Liver (tissue), 9 donors: ENCODE measurements around the gene KLK3. TPM values are rescaled to one million over a fixed set of nuclear protein-coding genes. Genes with fewer than 3 reads are reported as not detected.

ENCODE experiments used
- DNase-seq: peaks from one replicate; pipeline ENCODE4 v3.0.0-alpha.2; 2017; ENCODE audit warnings: low spot score
- H3K27ac ChIP-seq, 2 donors: one replicate each; pipeline ENCODE4 v1.7.0; 2013; ENCODE audit warnings: inconsistent platforms in 2 of 2, low read length in 2 of 2, control low read depth in 1 of 2, low read depth in 1 of 2, mild to moderate bottlenecking in 1 of 2
- H3K27me3 ChIP-seq, 4 donors: one replicate each; pipeline versions ENCODE4 v1.6.1 to v1.7.0; 2013; ENCODE audit warnings: low read length in 3 of 4, inconsistent platforms in 1 of 4, mild to moderate bottlenecking in 1 of 4, moderate library complexity in 1 of 4; ENCODE audit not compliant: control insufficient read depth in 4 of 4, insufficient read depth in 4 of 4
- H3K36me3 ChIP-seq, 4 donors: one replicate each; pipeline versions ENCODE4 v1.6.1 to v1.7.0; 2013; ENCODE audit warnings: low read length in 3 of 4, mild to moderate bottlenecking in 3 of 4, low read depth in 1 of 4, moderate library complexity in 1 of 4; ENCODE audit not compliant: control insufficient read depth in 4 of 4, insufficient read depth in 3 of 4
- H3K4me1 ChIP-seq, 4 donors: one replicate each; pipeline versions ENCODE4 v1.6.1 to v1.7.0; 2013; ENCODE audit warnings: low read length in 3 of 4, mild to moderate bottlenecking in 3 of 4, moderate library complexity in 1 of 4; ENCODE audit not compliant: control insufficient read depth in 4 of 4, insufficient read depth in 4 of 4
- H3K4me3 ChIP-seq, 3 donors: one replicate each; pipeline versions ENCODE4 v1.6.1 to v1.7.0; 2013; ENCODE audit warnings: low read length in 3 of 3, control low read depth in 1 of 3, low read depth in 1 of 3, mild to moderate bottlenecking in 1 of 3
- H3K9ac ChIP-seq, 2 donors: one replicate each; pipeline ENCODE4 v1.7.0; 2013; ENCODE audit warnings: low read length in 2 of 2, mild to moderate bottlenecking in 2 of 2, moderate library complexity in 2 of 2, control low read depth in 1 of 2, low read depth in 1 of 2
- H3K9me3 ChIP-seq, 4 donors: one replicate each; pipeline versions ENCODE4 v1.6.1 to v1.7.0; 2013; ENCODE audit warnings: low read length in 3 of 4; ENCODE audit not compliant: control insufficient read depth in 4 of 4
- CTCF ChIP-seq: fragments of 150-350 bp; IDR thresholded peaks from 2 replicates; pipeline ENCODE4 v1.5.1; 2017; ENCODE audit warnings: improper control_type of control experiment, low read depth, low read length; ENCODE audit not compliant: missing input control
- EGR1 ChIP-seq, 2 donors: IDR thresholded peaks; 2 replicates each; pipeline ENCODE4 v1.6.1; 2016 to 2018; ENCODE audit warnings: antibody characterized with exemption in 2 of 2, low read depth in 2 of 2
- FOXA1 ChIP-seq: IDR thresholded peaks from 2 replicates; pipeline ENCODE4 v1.6.1; 2016; ENCODE audit warnings: antibody characterized with exemption
- FOXA2 ChIP-seq: IDR thresholded peaks from 2 replicates; pipeline ENCODE4 v1.6.1; 2016; ENCODE audit warnings: antibody characterized with exemption
- GABPA ChIP-seq, 2 donors: IDR thresholded peaks in 1 of 2; conservative IDR thresholded peaks in 1 of 2; 2 replicates each; pipeline ENCODE4 v1.6.1; 2016; ENCODE audit warnings: antibody characterized with exemption in 2 of 2, mild to moderate bottlenecking in 1 of 2, moderate library complexity in 1 of 2
- HNF4A ChIP-seq, 2 donors: conservative IDR thresholded peaks; 2 replicates each; pipeline ENCODE4 v1.6.1; 2016; ENCODE audit warnings: antibody characterized with exemption in 2 of 2, mild to moderate bottlenecking in 2 of 2
- HNF4G ChIP-seq: IDR thresholded peaks from 2 replicates; pipeline ENCODE4 v1.6.1; 2016; ENCODE audit warnings: antibody characterized with exemption
- JUND ChIP-seq, 2 donors: IDR thresholded peaks; 2 replicates each; pipeline ENCODE4 v1.6.1; 2016; ENCODE audit warnings: antibody characterized with exemption in 2 of 2
- MAX ChIP-seq: IDR thresholded peaks from 2 replicates; pipeline ENCODE4 v1.6.1; 2016; ENCODE audit warnings: antibody characterized with exemption
- NR2F2 ChIP-seq: IDR thresholded peaks from 2 replicates; pipeline ENCODE4 v1.6.1; 2016; ENCODE audit warnings: antibody characterized with exemption
- RAD21 ChIP-seq, 2 donors: IDR thresholded peaks; 2 replicates each; pipeline ENCODE4 v1.6.1; 2016; ENCODE audit warnings: antibody characterized with exemption in 2 of 2, mild to moderate bottlenecking in 2 of 2
- REST ChIP-seq: IDR thresholded peaks from 2 replicates; pipeline ENCODE4 v1.6.1; 2016; ENCODE audit warnings: antibody characterized with exemption, mild to moderate bottlenecking
- RXRA ChIP-seq, 2 donors: IDR thresholded peaks; 2 replicates each; pipeline ENCODE4 v1.6.1; 2017 to 2018; ENCODE audit warnings: antibody characterized with exemption in 2 of 2, mild to moderate bottlenecking in 1 of 2
- SP1 ChIP-seq: IDR thresholded peaks from 2 replicates; pipeline ENCODE4 v1.6.1; 2018; ENCODE audit warnings: antibody characterized with exemption, mild to moderate bottlenecking
- TAF1 ChIP-seq: conservative IDR thresholded peaks from 2 replicates; pipeline ENCODE4 v1.6.1; 2016; ENCODE audit warnings: antibody characterized with exemption, mild to moderate bottlenecking
- YY1 ChIP-seq: IDR thresholded peaks from 2 replicates; pipeline ENCODE4 v1.6.1; 2016; ENCODE audit warnings: antibody characterized with exemption, mild to moderate bottlenecking
- ZBTB33 ChIP-seq: IDR thresholded peaks from 2 replicates; pipeline ENCODE4 v1.6.1; 2016; ENCODE audit warnings: antibody characterized with exemption
- WGBS: extraction: QIAGEN DNeasy Blood & Tissue Kit; methylation state at CpG from one replicate; pipeline ENCODE4 v1.1.7; 2013; 5-methylcytosine and 5-hydroxymethylcytosine counted together
- polyA plus RNA-seq, 2 donors: library from polyadenylated mRNA; stranded (reverse) in 1 of 2; unstranded in 1 of 2; fragments of 200-250 nt in 1 of 2; fragments of >200 nt in 1 of 2; fragmentation: Nextera tagmentation in 1 of 2; extraction: Ambion mirVana in 1 of 2; gene quantifications; one replicate each; pipeline versions ENCODE4 v1.2.1 to v1.2.3, GENCODE V29; 2013 to 2015
- total RNA-seq, 2 donors: library from RNA; depleted of rRNA; stranded (reverse); fragments of >200 nt; gene quantifications; one replicate each; pipeline ENCODE4 v1.2.3, GENCODE V29; 2014
- donor health status: healthy.
- donor health status: healthy.
- donor health status: healthy.
- donor health status: healthy.
- donor health status: healthy.

KLK3 gene
- total and polyA plus RNA-seq, 4 donors, result not detected

- Histone ChIP-seq H3K9me3 (peaks cover 0 to 12% (median 2%) of the 10 kb centered on the region in 4 donors), H3K9ac (no peak overlapping the region), H3K4me3 (no peak overlapping the region), H3K4me1 (no peaks in the 10 kb centered on the region), H3K36me3 (no peaks in the 10 kb centered on the region), H3K27me3 (no peaks in the 10 kb centered on the region), H3K27ac (no peak overlapping the region)
- TF ChIP-seq JUND (IDR thresholded peaks at IDR 0.05), result no peak
- TF ChIP-seq RAD21 (IDR thresholded peaks at IDR 0.05), result no peak
- TF ChIP-seq HNF4G, result no peak
- TF ChIP-seq SP1, result no peak
- TF ChIP-seq ZBTB33, result no peak
- no peak for TF ChIP-seq GABPA (IDR thresholded peaks at IDR 0.05 in 1 of 2, conservative IDR thresholded peaks at IDR 0.05 in 1 of 2)
- TF ChIP-seq FOXA2, result no peak
- TF ChIP-seq RXRA (IDR thresholded peaks at IDR 0.05), result no peak
- no peak for TF ChIP-seq EGR1 (IDR thresholded peaks at IDR 0.05; ENCODE audit: low read depth in 2 of 2)
- no peak for TF ChIP-seq YY1
- no peak for TF ChIP-seq TAF1
- TF ChIP-seq NR2F2, result no peak
- TF ChIP-seq CTCF, result no peak
- no peak for TF ChIP-seq FOXA1
- TF ChIP-seq HNF4A (conservative IDR thresholded peaks at IDR 0.05), result no peak
- no peak for TF ChIP-seq REST
- WGBS, result 67% methylated on average over 7 of the region's 7 CpGs
- no peak for DNase-seq
Observed at GRCh38 chr19:50843701-50844221, 11.0 kb upstream of the KLK3 start.

GRCh38 chr19:50844296-50844935, 10.3 kb upstream of the KLK3 start:
- Histone ChIP-seq H3K4me1 (no peaks in the 10 kb centered on the region), H3K9me3 (peaks cover 0 to 12% (median 2%) of the 10 kb centered on the region in 4 donors), H3K27ac (no peak overlapping the region), H3K36me3 (no peaks in the 10 kb centered on the region), H3K4me3 (no peak overlapping the region), H3K27me3 (no peaks in the 10 kb centered on the region), H3K9ac (no peak overlapping the region)
- DNase-seq, result no peak
- TF ChIP-seq FOXA2, result no peak
- no peak for TF ChIP-seq TAF1
- TF ChIP-seq HNF4A (conservative IDR thresholded peaks at IDR 0.05), result no peak
- TF ChIP-seq HNF4G, result no peak
- no peak for TF ChIP-seq MAX
- no peak for TF ChIP-seq FOXA1
- 56% methylated on average over 8 of the region's 8 CpGs for WGBS
